HepG2 (cell line): ENCODE results near the gene FAM180A. TPM values are rescaled to one million over a fixed set of nuclear protein-coding genes. Genes with fewer than 3 reads are reported as not detected.

Source experiments
- ATAC-seq: fragments of 200-7000 bp; cut with Tn5 transposase; 3 replicates; pipeline ENCODE4 v1.9.1; 2020; ENCODE audit warnings: mild to moderate bottlenecking, moderate library complexity
- BruUV-seq: library from RNA; stranded (reverse); fragments of 400-500 nt; replicated peaks from 2 replicates; lab custom pipeline; 2021; lab: Mats Ljungman, UMichigan
- CTCF ChIA-PET: fragments of 300-600 bp; formaldehyde crosslinking; extraction: SDS; loops from one replicate; lab custom pipeline; 2021; ENCODE audit warnings: low total read pairs, inconsistent platforms, low intra/inter-chr PET ratio; lab: Yijun Ruan, JAX
- POLR2A ChIA-PET: fragments of 350-600 bp; sonication (Branson Sonifier 250); formaldehyde crosslinking; loops from one replicate; lab custom pipeline; 2020; ENCODE audit warnings: antibody characterized with exemption, inconsistent platforms; lab: Yijun Ruan, JAX
- DNase-seq: peaks from one replicate; pipeline ENCODE4 v3.0.0-alpha.2; 2015; ENCODE audit warnings: low spot score
- FAIRE-seq: peaks from 3 replicates; lab custom pipeline; 2011; peaks lifted over from hg19 to GRCh38; lab: Jason Lieb, UNC
- H2AFZ ChIP-seq: one replicate; pipeline ENCODE4 v1.6.1; 2011; ENCODE audit warnings: low read length, inconsistent platforms
- H3K27ac ChIP-seq: fragments of 300-600 bp; 3 replicates; pipeline ENCODE4 v1.8.0; 2011; ENCODE audit warnings: mixed run types, mild to moderate bottlenecking, mixed read lengths, low read length, inconsistent platforms; ENCODE audit not compliant: insufficient read depth; ENCODE audit errors: extremely low read length
- H3K27me3 ChIP-seq, 2 experiments: fragments of 200-600 bp in 1 of 2; 2 replicates in 1 of 2; 3 replicates in 1 of 2; pipeline versions ENCODE4 v1.6.0 to v1.8.0; 2011; ENCODE audit warnings: low read length in 2 of 2, mild to moderate bottlenecking in 2 of 2, moderate library complexity in 2 of 2, inconsistent platforms in 1 of 2; ENCODE audit not compliant: insufficient read depth in 2 of 2, control insufficient read depth in 1 of 2
- H3K36me3 ChIP-seq, 2 experiments: fragments of 200-600 bp in 1 of 2; replicated peaks in 1 of 2; 2 replicates in 1 of 2; 3 replicates in 1 of 2; pipeline versions ENCODE4 v1.5.1 to v1.8.0; 2011; ENCODE audit warnings: low read length in 2 of 2, inconsistent platforms in 1 of 2; ENCODE audit not compliant: insufficient read depth in 2 of 2, control insufficient read depth in 1 of 2
- H3K4me1 ChIP-seq: 2 replicates; pipeline ENCODE4 v1.5.1; 2012; ENCODE audit warnings: low read length, inconsistent platforms; ENCODE audit not compliant: insufficient read depth
- H3K4me2 ChIP-seq: 2 replicates; pipeline ENCODE4 v1.6.0; 2011; ENCODE audit warnings: low read depth, low read length, inconsistent platforms
- H3K4me3 ChIP-seq, 3 experiments: fragments of 200-600 bp in 1 of 3; sonication (generic), shearing (Covaris generic) in 1 of 3; replicated peaks in 1 of 3; 2 replicates each; pipeline ENCODE4 v1.5.1; 2011 to 2016; ENCODE audit warnings: low read length in 3 of 3, inconsistent platforms in 2 of 3, low read depth in 2 of 3, mild to moderate bottlenecking in 2 of 3, control low read depth in 1 of 3, mixed read lengths in 1 of 3; ENCODE audit not compliant: insufficient read depth in 1 of 3
- H3K79me2 ChIP-seq: one replicate; pipeline ENCODE4 v1.6.1; 2011; ENCODE audit warnings: low read length, inconsistent platforms; ENCODE audit not compliant: insufficient read depth
- H3K9ac ChIP-seq: 2 replicates; pipeline ENCODE4 v1.6.0; 2011; ENCODE audit warnings: mild to moderate bottlenecking, low read depth, low read length, inconsistent platforms; ENCODE audit not compliant: insufficient read depth
- H3K9me3 ChIP-seq: 2 replicates; pipeline ENCODE4 v1.5.1; 2012; ENCODE audit warnings: mild to moderate bottlenecking, low read length
- H4K20me1 ChIP-seq: 2 replicates; pipeline ENCODE4 v1.6.0; 2011; ENCODE audit warnings: inconsistent platforms, mild to moderate bottlenecking, low read length, moderate library complexity; ENCODE audit not compliant: insufficient read depth
- MATR3 ChIP-seq: sonication (generic); formaldehyde crosslinking; IDR thresholded peaks from 2 replicates; pipeline ENCODE4 v1.4.0; 2020; ENCODE audit warnings: missing genetic modification reagents
- MLLT10 ChIP-seq: sonication (generic); formaldehyde crosslinking; IDR thresholded peaks from 2 replicates; pipeline ENCODE4 v1.4.0; 2020; ENCODE audit warnings: missing genetic modification reagents
- RORA ChIP-seq: sonication (generic); formaldehyde crosslinking; IDR thresholded peaks from 2 replicates; pipeline ENCODE4 v1.5.0; 2020; ENCODE audit warnings: mild to moderate bottlenecking, missing genetic modification reagents, moderate library complexity
- SOX6 ChIP-seq, 2 experiments: fragments of 450-650 bp in 1 of 2; sonication (generic) in 1 of 2; formaldehyde crosslinking in 1 of 2; IDR thresholded peaks; 2 replicates each; pipeline versions ENCODE4 v1.4.0 to v1.6.1; 2017 to 2020; ENCODE audit warnings: antibody characterized with exemption in 1 of 2, mild to moderate bottlenecking in 1 of 2, missing genetic modification reagents in 1 of 2
- SP140L ChIP-seq: sonication (generic); formaldehyde crosslinking; IDR thresholded peaks from 2 replicates; pipeline ENCODE4 v1.4.0; 2020; ENCODE audit warnings: missing genetic modification reagents, borderline replicate concordance
- SP4 ChIP-seq: sonication (generic); formaldehyde crosslinking; IDR thresholded peaks from 2 replicates; pipeline ENCODE4 v1.8.1; 2023; ENCODE audit warnings: mild to moderate bottlenecking, missing genetic modification reagents
- TFDP1 ChIP-seq: IDR thresholded peaks from 2 replicates; pipeline ENCODE4 v1.6.1; 2016; ENCODE audit warnings: missing compliant biosample characterization, missing genetic modification reagents, borderline replicate concordance
- TFE3 ChIP-seq: IDR thresholded peaks from 2 replicates; pipeline ENCODE4 v1.6.1; 2016
- XRCC5 ChIP-seq: fragments of 200-400 bp; formaldehyde crosslinking; optimal IDR thresholded peaks from 2 replicates; pipeline ENCODE3; 2017; ENCODE audit warnings: mild to moderate bottlenecking, low read length
- ZFP36 ChIP-seq: fragments of 150-350 bp; IDR thresholded peaks from 2 replicates; pipeline ENCODE4 v1.6.1; 2018; ENCODE audit warnings: borderline replicate concordance, low read length, low read depth; ENCODE audit not compliant: partially characterized antibody
- ZFX ChIP-seq: sonication (generic); formaldehyde crosslinking; IDR thresholded peaks from 2 replicates; pipeline ENCODE4 v1.4.0; 2020; ENCODE audit warnings: mild to moderate bottlenecking, low read depth, missing genetic modification reagents, moderate library complexity
- ZNF318 ChIP-seq: sonication (generic); formaldehyde crosslinking; IDR thresholded peaks from 2 replicates; pipeline ENCODE4 v1.4.0; 2020; ENCODE audit warnings: mild to moderate bottlenecking, missing genetic modification reagents
- ZNF572 ChIP-seq: sonication (generic); formaldehyde crosslinking; IDR thresholded peaks from 2 replicates; pipeline ENCODE4 v1.5.1; 2020; ENCODE audit warnings: mild to moderate bottlenecking, missing genetic modification reagents
- ZNF816 ChIP-seq: sonication (generic); formaldehyde crosslinking; IDR thresholded peaks from 2 replicates; pipeline ENCODE4 v1.8.0; 2022; ENCODE audit warnings: missing genetic modification reagents, mild to moderate bottlenecking, borderline replicate concordance
- ZSCAN21 ChIP-seq: sonication (generic); formaldehyde crosslinking; IDR thresholded peaks from 2 replicates; pipeline ENCODE4 v1.8.0; 2022; ENCODE audit warnings: mild to moderate bottlenecking, missing genetic modification reagents, moderate library complexity, borderline replicate concordance
- WGBS: methylation state at CpG from one replicate; pipeline ENCODE4 v1.1.6; 2017; ENCODE audit warnings: low lambda C conversion rate; 5-methylcytosine and 5-hydroxymethylcytosine counted together
- in situ Hi-C: cut with HindIII; loops from 2 replicates; pipeline ENCODE4 v1.10.0; 2017; ENCODE audit warnings: low pct_unique_long_range_greater_than_20kb; ENCODE audit not compliant: extremely low pct_ligation_motif_present
- intact Hi-C: fragments of 100-400 bp; cut with micrococcal nuclease; formaldehyde crosslinking; loops from one replicate; pipeline ENCODE4 v1.10.0; 2022; ENCODE audit not compliant: unreplicated experiment
- polyA plus RNA-seq, 8 experiments: library from polyadenylated mRNA; depleted of rRNA in 3 of 8; stranded (reverse) in 7 of 8; unstranded in 1 of 8; fragments of >200 nt; fragmentation: Illumina TruSeq in 4 of 8; extraction: Trizol in 4 of 8; gene quantifications; 2 replicates each; pipeline versions ENCODE4 v1.2.1 to v1.2.3, GENCODE V29; 2011 to 2016; ENCODE audit warnings: low read depth in 4 of 8, missing spikeins in 1 of 8, mixed read lengths in 1 of 8; ENCODE audit not compliant: insufficient read depth in 1 of 8
- total RNA-seq, 5 experiments: library from RNA; depleted of rRNA; stranded (reverse); fragments of >200 nt; fragmentation: Illumina TruSeq; extraction: Trizol; gene quantifications; 2 replicates each; pipeline ENCODE4 v1.2.3, GENCODE V29; 2016; ENCODE audit warnings: low read depth in 1 of 5

The FAM180A gene
- total and polyA plus RNA-seq, 2 of the 13 experiments (the other 11 are each of a cell fraction or from before 2014, with no cell fraction given) = not detected

- intact Hi-C loops = no loop called here
- no peak overlapping the region for H3K4me3 ChIP-seq
- H3K9ac ChIP-seq = no peak overlapping the region
- no peaks in the 10 kb centered on the region for H3K79me2 ChIP-seq
- TF ChIP-seq SP4 = no peak
- TF ChIP-seq ZNF816 = no peak
- TF ChIP-seq MLLT10 (CRISPR knock-in tag) = no peak
- TF ChIP-seq ZNF318 (CRISPR knock-in tag) = no peak
- TF ChIP-seq ZFP36 = no peak
- TF ChIP-seq ZSCAN21 = no peak
- no peak for TF ChIP-seq RORA (CRISPR knock-in tag)
- TF ChIP-seq TFDP1 = no peak
- no peak for TF ChIP-seq TFE3
- no peak for TF ChIP-seq ZFX (CRISPR knock-in tag)
- no peak for TF ChIP-seq XRCC5
- TF ChIP-seq SOX6 (IDR thresholded peaks at IDR 0.05) = no peak
- no peak for TF ChIP-seq SOX6 (CRISPR knock-in tag; IDR thresholded peaks at IDR 0.05)
- no peak for TF ChIP-seq ZNF572
- no peak for TF ChIP-seq SP140L
- TF ChIP-seq MATR3 (CRISPR knock-in tag) = no peak
- H2AFZ ChIP-seq = no peak overlapping the region
- 38% methylated on average over 5 of the region's 5 CpGs for WGBS
- no peak overlapping the region for H3K27ac ChIP-seq
- DNase-seq = no peak
- H3K9me3 ChIP-seq = no peaks in the 10 kb centered on the region
- peaks cover 6 to 56% of the 10 kb centered on the region in 2 experiments for H3K27me3 ChIP-seq
- in situ Hi-C loops = no loop called here
- H3K4me1 ChIP-seq = 0 out of 2 replicates have a peak, but pooled peaks cover 10% of the 10 kb centered on the region
- BruUV-seq = no TSS peak
- FAIRE-seq = no peak
- no peak for ATAC-seq
- H3K36me3 ChIP-seq = no peaks in the 10 kb centered on the region
- H4K20me1 ChIP-seq = no peaks in the 10 kb centered on the region
- no peak overlapping the region for H3K4me2 ChIP-seq
- ChIA-PET CTCF (no interaction called here), POLR2A (no interaction called here)
These were observed 19.4 kb downstream of the FAM180A start for GRCh38 chr7:135729230-135729629.
